IMR-90 (cell line): ENCODE results near the gene MAPK1. TPM values are rescaled to one million over a fixed set of nuclear protein-coding genes. Genes with fewer than 3 reads are reported as not detected.

Experiments
- ATAC-seq: fragments of 200-7000 bp; cut with Tn5 transposase; 2 replicates; pipeline ENCODE4 v1.9.1; 2020; ENCODE audit warnings: low read depth, mild to moderate bottlenecking, moderate library complexity
- BruUV-seq: library from RNA; stranded (reverse); fragments of 400-500 nt; replicated peaks from 2 replicates; lab custom pipeline; 2021; lab: Mats Ljungman, UMichigan
- CTCF ChIA-PET: fragments of 300-600 bp; formaldehyde crosslinking; extraction: SDS; loops from one replicate; lab custom pipeline; 2021; ENCODE audit warnings: antibody characterized with exemption; lab: Yijun Ruan, JAX
- POLR2A ChIA-PET: fragments of 300-600 bp; sonication (Branson Sonifier 250); formaldehyde crosslinking; loops from one replicate; lab custom pipeline; 2022; ENCODE audit warnings: antibody characterized with exemption; ENCODE audit not compliant: unreplicated experiment; lab: Charles Lee
- DNase-seq: peaks from one replicate; pipeline ENCODE4 v3.0.0; 2013
- H2AFZ ChIP-seq: replicated peaks from 2 replicates; pipeline ENCODE3; 2013; ENCODE audit warnings: low read length, mild to moderate bottlenecking; ENCODE audit not compliant: poor library complexity
- H2AK5ac ChIP-seq: 2 replicates; pipeline ENCODE4 v1.6.1; 2013; ENCODE audit warnings: low read depth, low read length, inconsistent platforms
- H2AK9ac ChIP-seq: replicated peaks from 2 replicates; pipeline ENCODE3; 2013; ENCODE audit warnings: mild to moderate bottlenecking, low read depth, low read length, moderate library complexity; ENCODE audit not compliant: poor library complexity
- H2BK120ac ChIP-seq: 2 replicates; pipeline ENCODE4 v1.6.1; 2013; ENCODE audit warnings: low read depth, low read length, inconsistent platforms
- H2BK15ac ChIP-seq: 3 replicates; pipeline ENCODE4 v1.6.1; 2013; ENCODE audit warnings: low read depth, low read length, inconsistent platforms
- H2BK20ac ChIP-seq: 2 replicates; pipeline ENCODE4 v1.6.1; 2013; ENCODE audit warnings: low read depth, mild to moderate bottlenecking, inconsistent platforms, low read length, moderate library complexity
- H2BK5ac ChIP-seq: 2 replicates; pipeline ENCODE4 v1.6.1; 2013; ENCODE audit warnings: mild to moderate bottlenecking, low read depth, low read length, inconsistent platforms; ENCODE audit not compliant: poor library complexity, severe bottlenecking
- H3K14ac ChIP-seq: replicated peaks from 2 replicates; pipeline ENCODE4 v1.6.1; 2013; ENCODE audit warnings: low read depth, low read length, inconsistent platforms
- H3K18ac ChIP-seq: 2 replicates; pipeline ENCODE4 v1.6.1; 2013; ENCODE audit warnings: low read depth, low read length, control low read depth
- H3K23ac ChIP-seq: 2 replicates; pipeline ENCODE4 v1.6.1; 2013; ENCODE audit warnings: low read depth, low read length, inconsistent platforms
- H3K27ac ChIP-seq: 2 replicates; pipeline ENCODE4 v1.5.1; 2013; ENCODE audit warnings: mild to moderate bottlenecking, control low read depth, low read length; ENCODE audit not compliant: insufficient read depth
- H3K27me3 ChIP-seq: 2 replicates; pipeline ENCODE4 v1.6.1; 2013; ENCODE audit warnings: low read length; ENCODE audit not compliant: control insufficient read depth, insufficient read depth
- H3K36me3 ChIP-seq: 2 replicates; pipeline ENCODE4 v1.6.1; 2013; ENCODE audit warnings: low read length, mixed read lengths; ENCODE audit not compliant: control insufficient read depth, insufficient read depth
- H3K4ac ChIP-seq: 2 replicates; pipeline ENCODE4 v1.6.1; 2013; ENCODE audit warnings: low read depth, low read length, inconsistent platforms
- H3K4me1 ChIP-seq: 2 replicates; pipeline ENCODE4 v1.6.1; 2013; ENCODE audit warnings: low read length, mixed read lengths; ENCODE audit not compliant: control insufficient read depth, insufficient read depth
- H3K4me2 ChIP-seq: 2 replicates; pipeline ENCODE4 v1.6.1; 2013; ENCODE audit warnings: low read depth, mild to moderate bottlenecking, control low read depth, low read length, moderate library complexity
- H3K4me3 ChIP-seq: 2 replicates; pipeline ENCODE4 v1.5.1; 2013; ENCODE audit warnings: low read depth, mild to moderate bottlenecking, control low read depth, low read length, moderate library complexity; ENCODE audit not compliant: insufficient read depth
- H3K56ac ChIP-seq: 2 replicates; pipeline ENCODE4 v1.6.1; 2013; ENCODE audit warnings: low read length, inconsistent platforms; ENCODE audit not compliant: insufficient read depth; ENCODE audit errors: extremely low read depth
- H3K79me1 ChIP-seq, 2 experiments: 2 replicates each; pipeline ENCODE4 v1.6.1; 2013; ENCODE audit warnings: low read length in 2 of 2, inconsistent platforms in 1 of 2, low read depth in 1 of 2
- H3K9ac ChIP-seq: 2 replicates; pipeline ENCODE4 v1.6.1; 2013; ENCODE audit warnings: low read depth, low read length, control low read depth
- H3K9me1 ChIP-seq: 2 replicates; pipeline ENCODE4 v1.6.1; 2013; ENCODE audit warnings: low read length, inconsistent platforms; ENCODE audit not compliant: insufficient read depth
- H3K9me3 ChIP-seq: 2 replicates; pipeline ENCODE4 v1.6.1; 2013; ENCODE audit warnings: low read length; ENCODE audit not compliant: control insufficient read depth, insufficient read depth
- H4K20me1 ChIP-seq: 2 replicates; pipeline ENCODE4 v1.6.1; 2013; ENCODE audit warnings: low read length, inconsistent platforms; ENCODE audit not compliant: insufficient read depth
- H4K5ac ChIP-seq: 2 replicates; pipeline ENCODE4 v1.6.1; 2013; ENCODE audit warnings: mild to moderate bottlenecking, low read depth, low read length, control low read depth
- H4K8ac ChIP-seq, 2 experiments: 2 replicates each; pipeline ENCODE4 v1.6.1; 2013; ENCODE audit warnings: low read depth in 2 of 2, low read length in 2 of 2, control low read depth in 1 of 2, inconsistent platforms in 1 of 2
- H4K91ac ChIP-seq: 2 replicates; pipeline ENCODE4 v1.6.1; 2013; ENCODE audit warnings: low read depth, low read length, inconsistent platforms; ENCODE audit not compliant: insufficient read depth
- CHD1 ChIP-seq: IDR thresholded peaks from 2 replicates; pipeline ENCODE4 v1.6.1; 2012; ENCODE audit warnings: low read depth, low read length, improper control_type of control experiment
- MAFK ChIP-seq: IDR thresholded peaks from 2 replicates; pipeline ENCODE4 v1.6.1; 2012; ENCODE audit warnings: low read depth, low read length, improper control_type of control experiment
- MXI1 ChIP-seq: IDR thresholded peaks from 2 replicates; pipeline ENCODE4 v1.6.1; 2012; ENCODE audit warnings: low read depth, mild to moderate bottlenecking, low read length, moderate library complexity, borderline replicate concordance
- NFE2L2 ChIP-seq: fragments of 150-350 bp; IDR thresholded peaks from 2 replicates; pipeline ENCODE4 v1.6.1; 2016; ENCODE audit warnings: low read depth, mild to moderate bottlenecking, low read length
- POLR2A ChIP-seq: IDR thresholded peaks from 2 replicates; pipeline ENCODE4 v1.6.1; 2012; ENCODE audit warnings: mild to moderate bottlenecking, low read depth, low read length
- RAD21 ChIP-seq: IDR thresholded peaks from 2 replicates; pipeline ENCODE4 v1.6.1; 2012; ENCODE audit warnings: low read length, improper control_type of control experiment
- RCOR1 ChIP-seq: IDR thresholded peaks from 2 replicates; pipeline ENCODE4 v1.6.1; 2012; ENCODE audit warnings: mild to moderate bottlenecking, low read length, improper control_type of control experiment; ENCODE audit not compliant: insufficient replicate concordance
- RFX5 ChIP-seq: IDR thresholded peaks from 2 replicates; pipeline ENCODE4 v1.8.0; 2012; ENCODE audit warnings: low read depth, mild to moderate bottlenecking, low read length, moderate library complexity
- WGBS, 2 experiments: methylation state at CpG; one replicate each; pipeline versions ENCODE4 v1.1.5 to v1.1.7; 2013; ENCODE audit warnings: missing lambda C conversion rate in 2 of 2; ENCODE audit not compliant: insufficient read length in 1 of 2; ENCODE audit errors: extremely low coverage in 2 of 2; 5-methylcytosine and 5-hydroxymethylcytosine counted together
- dilution Hi-C: fragments of 300-500 bp; cut with HindIII; formaldehyde crosslinking; loops from one replicate; pipeline ENCODE4 v1.14.3; 2018; ENCODE audit warnings: low sequenced_read_pairs; ENCODE audit not compliant: unreplicated experiment
- in situ Hi-C: fragments of 300-500 bp; cut with MboI; formaldehyde crosslinking; loops from 3 replicates; pipeline ENCODE4 v1.14.3; 2019; ENCODE audit warnings: low sequenced_read_pairs, inconsistent platforms, mixed read lengths
- intact Hi-C: fragments of 100-400 bp; cut with micrococcal nuclease; formaldehyde crosslinking; loops from 2 replicates; pipeline ENCODE4 v1.10.0; 2022
- polyA plus RNA-seq, 3 experiments: library from polyadenylated mRNA; depleted of rRNA; stranded (reverse); fragments of >200 nt; gene quantifications; 2 replicates each; pipeline ENCODE4 v1.2.3, GENCODE V29; 2012; ENCODE audit warnings: low replicate concordance in 1 of 3
- total RNA-seq: library from RNA; depleted of rRNA; stranded (reverse); fragments of >200 nt; gene quantifications from 2 replicates; pipeline ENCODE4 v1.2.3, GENCODE V29; 2012
- TF ChIP-seq, protein P1 (sequence below): conservative IDR thresholded peaks from 2 replicates; pipeline ENCODE4 v1.5.1; 2012; ENCODE audit warnings: mild to moderate bottlenecking, low read depth, low read length, improper control_type of control experiment
- TF ChIP-seq, protein P2 (sequence below): fragments of 150-350 bp; IDR thresholded peaks from 2 replicates; pipeline ENCODE4 v1.6.1; 2017; ENCODE audit warnings: mild to moderate bottlenecking, antibody characterized with exemption, low read length, low read depth

Gene MAPK1
- total and polyA plus RNA-seq, 2 of the 4 experiments (the other 2 are of a cell fraction), result 41.0 to 51.3 TPM

DNA sequence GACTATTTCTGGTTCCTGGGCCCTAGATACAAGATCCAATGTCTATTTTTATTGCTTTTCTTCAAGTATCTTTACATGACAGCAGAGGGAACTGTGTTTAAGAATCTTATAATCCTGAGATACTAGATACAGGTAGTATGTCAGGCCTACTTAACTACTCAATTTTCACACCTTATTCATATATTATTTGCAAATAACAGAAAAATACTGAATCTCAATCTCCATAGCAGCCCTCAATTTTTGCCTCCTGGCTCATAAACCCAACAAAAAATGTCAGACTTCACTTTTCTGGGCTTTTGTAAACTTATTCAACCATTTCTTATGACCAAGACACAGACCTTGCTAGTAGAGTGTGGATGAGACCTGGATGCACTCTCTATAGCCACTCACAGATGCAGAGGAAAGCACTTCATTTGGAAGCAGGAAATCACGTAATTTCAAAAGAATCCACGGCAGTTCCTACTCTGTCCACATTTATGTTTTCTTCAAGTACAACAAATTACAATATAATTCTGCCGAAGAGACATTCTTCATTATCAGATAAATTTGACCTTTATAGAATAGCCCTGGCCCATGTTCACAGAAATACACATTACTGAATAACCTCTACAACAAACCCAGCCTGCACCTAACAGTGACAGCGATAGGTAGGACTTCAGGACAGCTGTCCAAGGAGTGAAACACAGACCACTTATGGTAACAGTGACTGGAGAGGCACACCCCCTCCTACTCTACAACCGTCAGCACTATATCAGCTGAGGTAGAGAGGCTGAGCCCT lies 69.8 kb downstream of the MAPK1 start:
- no peak overlapping the region for H2BK20ac ChIP-seq
- H3K27ac ChIP-seq, result no peak overlapping the region
- dilution Hi-C loops, result no loop called here
- no peak for TF ChIP-seq RFX5
- TF ChIP-seq MAFK, result no peak
- no peak for TF ChIP-seq MXI1
- TF ChIP-seq, protein P1, sequence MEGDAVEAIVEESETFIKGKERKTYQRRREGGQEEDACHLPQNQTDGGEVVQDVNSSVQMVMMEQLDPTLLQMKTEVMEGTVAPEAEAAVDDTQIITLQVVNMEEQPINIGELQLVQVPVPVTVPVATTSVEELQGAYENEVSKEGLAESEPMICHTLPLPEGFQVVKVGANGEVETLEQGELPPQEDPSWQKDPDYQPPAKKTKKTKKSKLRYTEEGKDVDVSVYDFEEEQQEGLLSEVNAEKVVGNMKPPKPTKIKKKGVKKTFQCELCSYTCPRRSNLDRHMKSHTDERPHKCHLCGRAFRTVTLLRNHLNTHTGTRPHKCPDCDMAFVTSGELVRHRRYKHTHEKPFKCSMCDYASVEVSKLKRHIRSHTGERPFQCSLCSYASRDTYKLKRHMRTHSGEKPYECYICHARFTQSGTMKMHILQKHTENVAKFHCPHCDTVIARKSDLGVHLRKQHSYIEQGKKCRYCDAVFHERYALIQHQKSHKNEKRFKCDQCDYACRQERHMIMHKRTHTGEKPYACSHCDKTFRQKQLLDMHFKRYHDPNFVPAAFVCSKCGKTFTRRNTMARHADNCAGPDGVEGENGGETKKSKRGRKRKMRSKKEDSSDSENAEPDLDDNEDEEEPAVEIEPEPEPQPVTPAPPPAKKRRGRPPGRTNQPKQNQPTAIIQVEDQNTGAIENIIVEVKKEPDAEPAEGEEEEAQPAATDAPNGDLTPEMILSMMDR, result no peak
- no peak for TF ChIP-seq RAD21
- TF ChIP-seq RCOR1, result no peak
- no peak for TF ChIP-seq CHD1
- TF ChIP-seq NFE2L2, result no peak
- TF ChIP-seq, protein P2, sequence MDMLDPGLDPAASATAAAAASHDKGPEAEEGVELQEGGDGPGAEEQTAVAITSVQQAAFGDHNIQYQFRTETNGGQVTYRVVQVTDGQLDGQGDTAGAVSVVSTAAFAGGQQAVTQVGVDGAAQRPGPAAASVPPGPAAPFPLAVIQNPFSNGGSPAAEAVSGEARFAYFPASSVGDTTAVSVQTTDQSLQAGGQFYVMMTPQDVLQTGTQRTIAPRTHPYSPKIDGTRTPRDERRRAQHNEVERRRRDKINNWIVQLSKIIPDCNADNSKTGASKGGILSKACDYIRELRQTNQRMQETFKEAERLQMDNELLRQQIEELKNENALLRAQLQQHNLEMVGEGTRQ, result no peak
- TF ChIP-seq POLR2A, result no peak
- H4K20me1 ChIP-seq, result peaks cover 3% of the 10 kb centered on the region; the same call in 1 of the 2 replicates
- H3K9ac ChIP-seq, result no peak overlapping the region
- no peak overlapping the region for H2AK9ac ChIP-seq
- in situ Hi-C loops, result no loop called here
- ChIA-PET CTCF (no interaction called here), POLR2A (no interaction called here)
- no peak overlapping the region for H3K56ac ChIP-seq
- H2AK5ac ChIP-seq, result 0 out of 2 replicates have a peak overlapping the region, but pooled peaks have one; percentile 2
- intact Hi-C loops, result no loop called here
- H2BK120ac ChIP-seq, result no peak overlapping the region
- no peak overlapping the region for H3K23ac ChIP-seq
- no peak overlapping the region for H3K4me3 ChIP-seq
- no peak overlapping the region for H4K5ac ChIP-seq
- peaks cover 20 to 59% of the 10 kb centered on the region in 2 experiments for H3K79me1 ChIP-seq
- no peak overlapping the region for H4K91ac ChIP-seq
- DNase-seq, result peak; percentile 31
- H2BK15ac ChIP-seq, result no peak overlapping the region
- WGBS, 2 experiments, result 100% methylated on average over 1 of the region's 5 CpGs; no CpG with 5 or more reads in 1 of the 2 experiments
- H3K4ac ChIP-seq, result no peak overlapping the region
- no peak overlapping the region for H3K18ac ChIP-seq
- H2AFZ ChIP-seq, result no peak overlapping the region
- no peak for ATAC-seq
- no peak overlapping the region for H3K14ac ChIP-seq
- H4K8ac ChIP-seq, result no peak overlapping the region
- H3K9me3 ChIP-seq, result no peaks in the 10 kb centered on the region
- H3K4me2 ChIP-seq, result no peak overlapping the region
- peaks cover 42% of the 10 kb centered on the region for H3K36me3 ChIP-seq
- no peaks in the 10 kb centered on the region for H3K4me1 ChIP-seq
- BruUV-seq, result no TSS peak
- H3K27me3 ChIP-seq, result no peaks in the 10 kb centered on the region
- H2BK5ac ChIP-seq, result no peak overlapping the region
- H3K9me1 ChIP-seq, result peaks cover 11% of the 10 kb centered on the region; the same call in 1 of the 2 replicates
